Dermis blood vessel endothelial cell (primary cell): ENCODE measurements around the gene NOB1. TPM values are rescaled to one million over a fixed set of nuclear protein-coding genes. Genes with fewer than 3 reads are reported as not detected.
A peak's percentile ranks its signal among the peaks of the same experiment; 100 is the strongest.
"Not testable (repeated sequence)": the region's sequence is repeated elsewhere in the genome, so short reads cannot be mapped to it uniquely, and the experiment has no call there.

Experiments used
- DNase-seq: peaks from one replicate; pipeline ENCODE4 v3.0.0; 2010
- total RNA-seq: library from RNA; depleted of rRNA; stranded (reverse); fragments of >200 nt; gene quantifications from 2 replicates; pipeline ENCODE4 v1.2.3, GENCODE V29; 2014

The NOB1 gene
- total RNA-seq, 1 donor from 2014 or later = 19.4 TPM

- not testable (repeated sequence) for DNase-seq
These were observed 2.6 kb upstream of the NOB1 start for GRCh38 chr16:69757375-69757774.

- no peak for DNase-seq
These were observed 2.0 kb upstream of the NOB1 start for GRCh38 chr16:69756705-69757104.

- DNase-seq = peak; percentile 27
These were observed 620 bp downstream of the NOB1 start for GRCh38 chr16:69754143-69754468.

- no peak for DNase-seq
These were observed 5.9 kb downstream of the NOB1 start for GRCh38 chr16:69748694-69749345.

GRCh38 chr16:69747115-69747514 is 7.6 kb downstream of the NOB1 start:
- DNase-seq = no peak

GRCh38 chr16:69745959-69746358 is 8.8 kb downstream of the NOB1 start:
- no peak for DNase-seq

- no peak for DNase-seq
These were observed 9.5 kb downstream of the NOB1 start for GRCh38 chr16:69745232-69745612.

GRCh38 chr16:69744363-69745231 is 10.1 kb downstream of the NOB1 start:
- DNase-seq = no peak

- DNase-seq = peak; percentile 80
These were observed 12.5 kb downstream of the NOB1 start for GRCh38 chr16:69741951-69742904.

- no peak for DNase-seq
These were observed 13.2 kb downstream of the NOB1 start for GRCh38 chr16:69741519-69741918.

- DNase-seq = no peak
These were observed 22.6 kb downstream of the NOB1 start for GRCh38 chr16:69732101-69732500.

- not testable (repeated sequence) for DNase-seq
These were observed 23.4 kb downstream of the NOB1 start for GRCh38 chr16:69731280-69731679.

- not testable (repeated sequence) for DNase-seq
These were observed 25.7 kb downstream of the NOB1 start for GRCh38 chr16:69729030-69729429.

- DNase-seq = no peak
These were observed 26.8 kb downstream of the NOB1 start for GRCh38 chr16:69727916-69728270.

GRCh38 chr16:69726313-69727060 is 28.2 kb downstream of the NOB1 start, which contains the start of gene NQO1:
TSS of gene NQO1 (minus strand) at chr16:69726560. CDS start at chr16:69726439, 121 bp downstream.
- DNase-seq = peak; percentile 97

- no peak for DNase-seq
These were observed 29.0 kb downstream of the NOB1 start for GRCh38 chr16:69725480-69726312.

GRCh38 chr16:69724981-69725479 is 29.7 kb downstream of the NOB1 start:
- peak; percentile 49 for DNase-seq

- no peak for DNase-seq
These were observed 30.3 kb downstream of the NOB1 start for GRCh38 chr16:69724414-69724873.

GRCh38 chr16:69721441-69721957 is 33.2 kb downstream of the NOB1 start:
- no peak for DNase-seq

GRCh38 chr16:69720822-69721430 is 33.8 kb downstream of the NOB1 start:
- DNase-seq = no peak
